Suppressor macrophage treated with lipopolysaccharide for 1 hour (primary cell): Measurements from ENCODE around the gene CNDP2.
"Not testable (repeated sequence)": the region's sequence is repeated elsewhere in the genome, so short reads cannot be mapped to it uniquely, and the experiment has no call there.

Experiments
- DNase-seq, 3 donors: peaks; one replicate each; pipeline ENCODE4 v3.0.0-alpha.2; 2020 to 2022

Gene CNDP2

DNA sequence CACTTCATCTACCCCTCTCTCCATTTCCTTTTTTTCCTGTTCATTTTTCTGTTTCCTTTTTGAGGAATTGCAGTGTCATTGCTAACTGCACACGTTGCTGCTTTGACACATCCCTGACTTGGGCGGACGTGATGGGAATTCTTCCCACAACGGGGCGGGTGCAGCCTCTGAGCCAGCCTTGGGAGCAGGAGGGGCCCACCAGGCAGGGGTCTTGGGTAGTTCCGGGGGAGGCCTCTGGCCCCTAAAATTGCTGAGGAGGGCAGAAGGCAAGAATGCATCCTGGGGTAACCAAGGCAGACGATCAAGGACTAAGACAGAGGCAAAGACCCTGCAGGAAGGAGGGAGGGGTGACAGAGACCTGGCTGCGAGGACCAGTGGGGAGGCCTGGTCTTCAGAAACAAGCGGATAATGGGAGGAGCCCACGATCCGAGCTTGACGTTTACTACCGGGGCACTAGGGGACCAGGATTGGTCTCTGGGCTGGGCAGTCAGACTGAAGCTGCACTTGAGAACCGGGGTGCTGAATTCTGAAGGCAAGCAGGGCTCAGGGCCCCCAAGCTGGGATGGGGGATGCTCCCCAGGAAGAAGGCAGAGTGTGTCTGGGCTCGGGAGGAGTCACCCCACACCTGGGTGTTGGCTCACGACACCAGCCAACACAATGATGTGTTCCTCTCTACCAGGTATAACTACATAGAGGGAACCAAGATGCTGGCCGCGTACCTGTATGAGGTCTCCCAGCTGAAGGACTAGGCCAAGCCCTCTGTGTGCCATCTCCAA lies 23.3 kb downstream of the CNDP2 start:
- DNase-seq, result no peak

GRCh38 chr18:74520096-74520833 lies 24.1 kb downstream of the CNDP2 start:
- DNase-seq, result no peak

DNA sequence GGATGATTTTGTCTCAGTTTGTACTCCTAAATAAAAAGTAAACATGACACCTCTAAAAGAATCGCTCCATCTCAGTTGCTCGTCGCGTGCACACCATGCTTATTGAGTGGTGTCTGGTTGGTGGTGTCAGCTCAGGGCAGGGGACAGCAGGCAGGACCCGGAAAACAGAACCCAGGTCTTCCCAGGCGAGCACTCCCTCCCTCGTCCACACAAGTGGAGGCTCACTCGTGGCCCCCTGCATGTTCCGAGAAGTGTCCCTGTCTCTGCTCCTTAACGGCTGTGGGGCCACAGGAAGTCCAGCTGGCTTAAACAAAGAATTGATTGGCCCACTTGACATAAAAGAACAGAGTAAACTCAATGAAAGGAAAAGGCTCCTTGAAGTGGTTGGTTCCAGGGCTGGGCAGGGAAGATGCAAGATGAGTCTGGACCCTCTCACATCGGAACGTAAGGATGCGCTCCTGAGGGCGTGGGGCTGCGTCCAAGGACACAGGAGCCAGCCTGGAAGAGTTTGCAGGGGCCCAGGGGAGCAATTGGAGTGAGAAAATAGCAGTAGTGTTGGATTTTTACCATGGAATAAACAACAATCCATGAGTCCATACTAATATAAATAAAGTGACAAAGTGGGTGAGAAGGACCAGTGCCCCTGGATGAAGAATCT lies 25.0 kb downstream of the CNDP2 start:
- DNase-seq, result no peak

GRCh38 chr18:74522635-74523548 lies 26.7 kb downstream of the CNDP2 start:
- DNase-seq, result no peak

- DNase-seq, result peak; percentile 52 to 59 (median 59)
Observed at GRCh38 chr18:74524097-74524496, 27.9 kb downstream of the CNDP2 start.

DNA sequence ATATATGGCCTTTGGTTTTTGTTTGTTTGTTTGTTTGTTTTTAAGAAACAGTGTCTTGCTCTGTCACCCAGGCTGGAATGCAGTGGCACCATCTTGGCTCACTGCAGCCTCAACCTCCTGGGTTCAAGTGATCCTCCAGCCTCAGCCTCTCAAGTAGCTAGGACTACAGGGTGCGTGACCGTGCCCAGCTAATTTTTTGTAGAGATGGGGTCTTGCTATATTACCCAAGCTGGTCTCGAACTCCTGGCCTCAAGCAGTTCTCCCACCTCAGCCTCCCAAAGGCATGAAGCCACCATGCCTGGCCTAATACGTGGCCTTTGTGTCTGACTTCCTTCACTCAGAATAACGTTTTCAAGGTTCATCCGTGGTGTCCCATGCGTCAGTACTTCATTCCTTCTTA lies 28.8 kb downstream of the CNDP2 start:
- not testable (repeated sequence) for DNase-seq

DNA sequence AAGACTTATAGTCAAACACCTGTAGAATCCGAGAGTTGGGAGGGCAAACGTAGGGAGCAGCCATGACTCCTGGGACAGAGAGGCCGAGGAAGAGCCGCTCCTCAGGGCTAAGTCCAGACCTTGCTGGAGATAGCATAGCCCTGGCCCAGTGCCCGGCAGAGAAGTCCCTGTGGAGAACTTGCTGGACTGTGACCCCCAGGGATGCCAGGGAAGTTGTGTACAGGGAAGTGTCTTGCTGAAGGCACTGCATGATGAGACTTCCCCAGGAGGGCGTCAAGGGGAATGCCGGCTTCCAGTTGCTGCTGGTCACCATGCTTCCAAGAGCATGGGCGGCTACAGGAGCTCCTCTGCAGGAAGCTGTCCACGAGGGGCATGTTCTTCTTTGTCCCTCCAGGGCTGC lies 29.6 kb downstream of the CNDP2 start:
- DNase-seq, result peak in 2 of 3 donors; percentile 11 to 41

- DNase-seq, result no peak
Observed at GRCh38 chr18:74526488-74526887, 30.3 kb downstream of the CNDP2 start.

DNA sequence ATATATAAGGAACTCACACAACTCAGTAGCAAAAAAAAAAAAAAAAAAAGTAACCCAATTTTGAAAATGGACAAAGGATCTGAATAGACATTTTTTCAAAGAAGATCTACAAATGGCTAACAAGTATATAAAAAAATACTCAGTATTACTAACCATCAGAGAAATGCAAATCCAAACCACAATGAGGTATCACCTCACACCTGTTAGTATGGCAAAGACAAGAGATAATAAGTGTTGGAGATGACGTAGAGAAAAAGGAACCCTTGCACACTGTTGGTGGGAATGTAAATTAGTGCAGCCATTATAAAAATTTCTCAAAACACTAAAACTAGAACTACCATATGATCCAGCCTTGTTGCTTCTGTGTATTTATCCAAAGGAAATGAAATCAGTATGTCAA lies 32.3 kb downstream of the CNDP2 start:
- DNase-seq, result no peak

DNA sequence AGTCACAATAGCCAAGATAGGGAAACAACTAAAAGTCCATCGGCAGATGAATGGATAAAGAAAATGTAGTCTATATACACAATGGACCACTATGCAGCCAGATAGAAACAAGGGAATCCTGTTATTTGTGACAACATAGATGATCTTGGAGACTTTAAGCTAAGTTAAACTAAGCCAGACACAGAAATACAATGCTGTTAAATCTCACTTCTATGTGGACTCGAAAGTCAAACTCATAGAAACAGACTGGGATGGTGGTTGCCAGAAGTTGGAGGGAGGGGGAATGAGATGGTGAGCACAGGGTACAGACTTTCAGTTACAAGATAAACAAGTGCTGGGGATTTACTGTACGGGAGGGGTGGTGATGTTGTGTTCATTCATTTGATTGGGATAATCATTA lies 32.8 kb downstream of the CNDP2 start:
- no peak for DNase-seq

DNA sequence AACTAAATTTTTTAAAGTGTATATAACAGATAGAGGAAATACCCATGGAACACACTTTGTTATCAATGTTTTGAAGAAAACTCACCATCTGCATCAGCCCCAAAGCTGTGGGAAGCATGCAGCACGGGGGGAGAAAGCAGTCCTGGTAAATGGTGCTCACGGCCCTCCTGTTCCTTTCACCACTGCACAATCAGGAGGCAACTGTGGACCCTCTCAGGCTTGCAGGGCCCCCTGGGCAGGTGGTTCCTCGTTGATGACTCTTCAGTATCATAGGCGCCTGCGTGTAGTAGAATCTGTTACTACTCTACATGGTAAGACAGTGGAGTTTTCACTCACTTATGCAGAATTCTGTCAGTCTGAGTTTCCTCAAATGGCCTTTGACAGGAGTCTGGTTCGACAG lies 33.2 kb downstream of the CNDP2 start:
- no peak for DNase-seq

DNA sequence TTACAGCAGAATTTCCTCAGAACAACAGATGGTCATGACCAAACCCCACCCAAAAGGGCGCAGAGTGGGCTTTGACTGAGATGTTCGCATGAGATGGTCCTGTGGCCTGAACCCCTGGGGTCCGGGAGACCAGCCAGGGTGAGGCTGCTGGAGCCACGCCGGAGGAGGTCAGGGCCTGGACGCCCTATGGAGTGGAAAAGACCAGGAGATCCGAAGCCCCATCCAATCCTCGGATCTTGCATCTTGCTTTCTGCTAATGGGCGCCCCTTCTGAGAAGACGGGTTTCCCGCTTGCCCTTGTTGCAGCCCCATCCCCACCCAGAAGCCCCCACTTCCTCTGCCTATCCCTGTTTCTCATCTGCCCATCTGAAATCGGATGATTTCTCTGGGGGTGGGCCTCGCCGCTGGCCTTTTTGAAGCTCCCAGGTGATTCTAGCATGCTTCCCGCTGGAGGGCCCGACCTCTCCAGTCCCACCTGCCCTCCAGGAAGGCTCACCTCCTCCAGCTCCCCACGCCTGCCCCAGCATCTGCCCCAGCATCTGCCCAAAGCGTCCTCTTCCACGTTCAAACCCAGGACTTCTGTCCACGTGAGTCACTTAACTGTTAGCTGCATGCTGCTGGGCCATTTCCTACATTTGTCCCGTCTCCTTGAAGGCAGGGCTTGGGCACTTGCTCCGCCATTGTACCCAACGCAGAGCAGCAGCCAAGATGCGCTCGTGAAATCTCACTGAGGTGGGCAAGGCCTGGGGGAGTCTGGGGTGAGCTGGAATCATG lies 33.8 kb downstream of the CNDP2 start:
- no peak for DNase-seq

GRCh38 chr18:74530584-74530862 lies 34.4 kb downstream of the CNDP2 start:
- DNase-seq, result no peak

- DNase-seq, result no peak
Observed at GRCh38 chr18:74531043-74531442, 34.9 kb downstream of the CNDP2 start.

DNA sequence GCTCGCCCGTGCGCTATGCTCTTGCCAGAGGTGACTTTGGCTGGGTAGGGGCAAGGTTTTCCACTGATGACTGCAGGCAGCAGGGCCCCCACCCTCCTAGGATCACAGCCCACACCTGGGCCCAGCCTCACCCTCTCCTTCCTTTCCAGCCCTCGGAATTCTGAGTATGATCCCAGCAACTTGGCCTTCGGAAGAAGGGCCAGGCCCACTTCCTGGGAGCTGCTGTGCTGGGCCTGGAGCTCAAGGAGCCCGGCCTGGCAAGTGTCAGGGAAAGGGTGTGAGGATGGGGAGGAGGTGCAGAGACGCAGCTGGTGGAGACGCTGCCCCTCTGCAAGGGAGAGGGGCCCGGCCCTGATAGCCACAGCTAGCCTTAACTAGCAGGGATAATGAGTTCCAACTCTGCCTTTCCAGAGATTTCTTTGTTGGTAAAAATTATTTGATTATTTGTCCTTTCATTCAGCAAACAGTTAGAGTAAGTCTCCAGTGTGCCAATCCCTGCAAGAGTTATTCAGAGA lies 36.4 kb downstream of the CNDP2 start:
- DNase-seq, result no peak

DNA sequence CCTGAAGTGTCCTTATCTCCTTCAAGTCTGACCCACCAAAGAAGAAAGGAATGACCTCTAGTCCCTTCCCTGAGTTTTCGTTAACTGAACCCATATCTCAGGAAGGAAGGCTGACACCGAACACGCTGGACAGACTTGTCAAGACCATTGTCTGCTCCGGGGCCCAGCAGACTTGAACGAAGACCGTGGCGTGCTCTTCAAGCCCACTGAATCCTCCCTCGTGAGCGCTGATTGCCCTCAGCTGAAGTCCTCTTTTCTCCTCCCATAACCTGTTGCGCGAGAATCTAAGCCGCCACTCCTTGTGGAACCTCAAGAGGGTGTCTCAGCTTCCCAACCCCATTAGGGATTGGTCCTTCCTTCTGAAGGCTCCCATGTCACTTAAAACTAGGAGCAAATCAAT lies 37.5 kb downstream of the CNDP2 start:
- no peak for DNase-seq

- DNase-seq, result no peak
Observed at GRCh38 chr18:74534150-74534969, 38.2 kb downstream of the CNDP2 start, which contains the start of gene CNDP1. TSS of gene CNDP1 (plus strand) at chr18:74534500. CDS start at chr18:74534668, 168 bp downstream.

GRCh38 chr18:74534981-74535649 lies 39.0 kb downstream of the CNDP2 start:
- no peak for DNase-seq

- DNase-seq, result no peak
Observed at GRCh38 chr18:74539289-74539688, 43.1 kb downstream of the CNDP2 start.
